Pancreas (tissue), 10 donors: ENCODE data around the gene MC4R. TPM values are rescaled to one million over a fixed set of nuclear protein-coding genes. Genes with fewer than 3 reads are reported as not detected.

ENCODE experiments used
- ATAC-seq, 4 donors: fragments of 200-7000 bp; cut with Tn5 transposase; one replicate each; pipeline versions ENCODE4 v1.8.0 to v1.9.1; 2020; ENCODE audit warnings: mild to moderate bottlenecking in 4 of 4, moderate library complexity in 4 of 4
- DNase-seq, 6 donors: peaks; one replicate each; pipeline ENCODE4 v3.0.0-alpha.2; 2020
- FAIRE-seq: peaks from 2 replicates; lab custom pipeline; 2012; peaks lifted over from hg19 to GRCh38; lab: Jason Lieb, UNC
- H3K27ac ChIP-seq, 4 donors: fragments of 200-600 bp; sonication (generic); 1 replicate in 3 of 4; 2 replicates in 1 of 4; pipeline versions ENCODE4 v1.5.0 to v1.8.0; 2020
- H3K27me3 ChIP-seq, 4 donors: fragments of 200-600 bp; one replicate each; pipeline ENCODE4 v1.8.0; 2021
- H3K36me3 ChIP-seq, 3 donors: fragments of 200-600 bp; sonication (generic) in 1 of 3; one replicate each; pipeline versions ENCODE4 v1.5.0 to v1.8.0; 2020 to 2021
- H3K4me1 ChIP-seq, 3 donors: fragments of 200-600 bp; one replicate each; pipeline ENCODE4 v1.8.0; 2021
- H3K4me3 ChIP-seq, 4 donors: fragments of 200-600 bp; sonication (generic) in 2 of 4; one replicate each; pipeline versions ENCODE4 v1.5.0 to v1.8.0; 2020 to 2021
- H3K9me3 ChIP-seq, 4 donors: fragments of 200-600 bp; one replicate each; pipeline ENCODE4 v1.8.0; 2021
- CTCF ChIP-seq, 4 donors: fragments of 200-600 bp; sonication (generic) in 3 of 4; IDR thresholded peaks; one replicate each; pipeline versions ENCODE4 v1.5.0 to v1.8.0; 2021; ENCODE audit warnings: antibody characterized with exemption in 4 of 4
- WGBS, 2 donors: extraction: QIAGEN DNeasy Blood & Tissue Kit; methylation state at CpG; one replicate each; pipeline ENCODE4 v1.1.7; 2013; 5-methylcytosine and 5-hydroxymethylcytosine counted together
- intact Hi-C, 3 donors: fragments of 100-400 bp; cut with DNase I; formaldehyde crosslinking; loops; one replicate each; pipeline versions ENCODE4 v1.11.1 to v1.14.2; 2022
- polyA plus RNA-seq, 2 donors: library from polyadenylated mRNA; stranded (reverse); fragments of 200-250 nt; gene quantifications; one replicate each; pipeline ENCODE4 v1.2.3, GENCODE V29; 2013
- total RNA-seq, 6 donors: library from RNA; stranded (reverse); fragmentation: NEBNext Ultra II Directional in 4 of 6; extraction: Animal tissue kit (Norgen Biotek cat#: 25700) in 4 of 6; gene quantifications; one replicate each; pipeline versions ENCODE4 v1.2.1 to v1.2.4, GENCODE V29; 2021 to 2023
- donor health status: healthy with polysubstance abuse.
- donor health status: DM: no; HTN: no; CAD: no; lungs with moderate emphysema.
- donor health status: DM: no; HTN: no; CAD: no.
- donor health status: control.
- donor health status: control.
- donor health status: Bipolar disorder and iron deficiency.
- donor health status: DM: yes; HTN: yes; CAD: no.
- donor health status: DM: no; HTN: no; CAD: no.
- donor health status: DM: no; HTN: no; CAD: no.
- donor health status: DM: yes; HTN: yes; CAD: no.

Gene MC4R
- total and polyA plus RNA-seq, 8 donors, result 0.05 TPM; not detected in 7

- DNase-seq, result no peak
- Histone ChIP-seq H3K27ac (no peak overlapping the region), H3K27me3 (no peaks in the 10 kb centered on the region), H3K4me3 (no peak overlapping the region), H3K4me1 (no peaks in the 10 kb centered on the region), H3K36me3 (no peaks in the 10 kb centered on the region), H3K9me3 (no peaks in the 10 kb centered on the region)
- no peak for TF ChIP-seq CTCF (IDR thresholded peaks at IDR 0.05)
- 64 to 82% methylated on average over 1 of the region's 1 CpG for WGBS, 2 donors
- intact Hi-C loops, result no loop called here
- FAIRE-seq, result no peak
- ATAC-seq, result no peak
Observed at GRCh38 chr18:60358516-60358915, 14.1 kb downstream of the MC4R start.

DNA sequence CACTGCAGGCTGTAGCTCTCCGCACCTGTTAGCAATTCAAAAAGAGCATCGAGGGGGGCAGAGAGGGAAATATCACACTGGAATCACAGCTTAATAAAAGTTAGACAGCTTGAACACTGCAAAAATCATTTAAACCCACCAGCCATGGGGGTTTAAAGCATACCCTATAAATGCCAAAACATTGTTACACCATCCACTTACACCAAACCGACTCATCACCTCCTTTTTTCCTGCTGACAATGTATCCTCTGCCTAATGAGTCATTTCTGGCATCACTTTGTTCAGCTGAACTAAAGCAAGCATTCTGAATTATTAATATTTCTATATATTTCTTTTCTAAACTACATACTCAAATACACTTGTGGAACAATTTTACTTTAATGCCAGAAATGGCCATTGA lies 21.6 kb downstream of the MC4R start:
- 57 to 65% methylated on average over 3 of the region's 3 CpGs for WGBS, 2 donors
- Histone ChIP-seq H3K27ac (no peak overlapping the region), H3K36me3 (no peaks in the 10 kb centered on the region), H3K4me1 (no peaks in the 10 kb centered on the region), H3K9me3 (no peaks in the 10 kb centered on the region), H3K27me3 (no peaks in the 10 kb centered on the region), H3K4me3 (no peak overlapping the region)
- no peak for DNase-seq
- ATAC-seq, result no peak
- intact Hi-C loops, result no loop called here
- TF ChIP-seq CTCF (IDR thresholded peaks at IDR 0.05), result no peak
- FAIRE-seq, result no peak

- Histone ChIP-seq H3K9me3 (no peaks in the 10 kb centered on the region), H3K27ac (no peak overlapping the region), H3K27me3 (no peaks in the 10 kb centered on the region), H3K4me1 (no peaks in the 10 kb centered on the region), H3K36me3 (no peaks in the 10 kb centered on the region), H3K4me3 (no peak overlapping the region)
- no peak for TF ChIP-seq CTCF (IDR thresholded peaks at IDR 0.05)
- no peak for ATAC-seq
- no peak for FAIRE-seq
- 73 to 84% methylated on average over 1 of the region's 1 CpG for WGBS, 2 donors
- DNase-seq, result no peak
- intact Hi-C loops, result no loop called here
Observed at GRCh38 chr18:60350150-60350549, 22.4 kb downstream of the MC4R start.

- no peak for TF ChIP-seq CTCF (IDR thresholded peaks at IDR 0.05)
- Histone ChIP-seq H3K36me3 (no peaks in the 10 kb centered on the region), H3K4me1 (no peaks in the 10 kb centered on the region), H3K4me3 (no peak overlapping the region), H3K27me3 (no peaks in the 10 kb centered on the region), H3K9me3 (no peaks in the 10 kb centered on the region), H3K27ac (no peak overlapping the region)
- WGBS, 2 donors, result 75 to 84% methylated on average over 4 of the region's 4 CpGs
- intact Hi-C loops, result no loop called here
- FAIRE-seq (no peak), ATAC-seq (no peak), DNase-seq (no peak)
Observed at GRCh38 chr18:60347526-60348045, 25.0 kb downstream of the MC4R start.

DNA sequence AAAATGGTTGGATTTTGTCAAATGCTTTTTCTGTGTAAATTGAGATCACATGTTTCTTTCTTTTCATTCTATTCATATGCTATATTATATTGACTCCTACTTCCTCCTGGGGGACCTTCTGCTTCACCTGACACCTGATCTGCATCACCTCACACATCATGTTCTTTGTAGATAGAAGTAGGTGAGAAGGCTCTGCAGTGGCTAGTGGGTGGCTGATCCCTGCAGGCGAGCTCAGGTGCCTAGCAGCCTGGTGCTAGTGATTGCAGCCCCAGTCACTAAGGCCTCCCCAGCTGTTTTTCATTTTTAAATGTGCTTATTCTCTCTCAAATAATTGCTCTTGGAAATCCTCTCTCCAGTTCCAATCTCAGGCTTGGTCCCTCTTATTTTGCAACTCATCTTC lies 33.6 kb downstream of the MC4R start:
- intact Hi-C loops, result no loop called here
- no peaks in the 10 kb centered on the region for H3K4me1 ChIP-seq
- no peak overlapping the region for H3K4me3 ChIP-seq
- ATAC-seq (no peak), FAIRE-seq (no peak), DNase-seq (no peak)
- H3K36me3 ChIP-seq, result no peaks in the 10 kb centered on the region
- no peaks in the 10 kb centered on the region for H3K9me3 ChIP-seq
- TF ChIP-seq CTCF (IDR thresholded peaks at IDR 0.05), result no peak
- no peaks in the 10 kb centered on the region for H3K27me3 ChIP-seq
- H3K27ac ChIP-seq, result no peak overlapping the region
- WGBS, 2 donors, result 38 to 58% methylated on average over 1 of the region's 1 CpG
